GM18520 (cell line): ENCODE results near the gene PCSK2.

Experiments used
- ATAC-seq: cut with Tn5 transposase; IDR thresholded peaks from one replicate; pipeline ENCODE4 v1.9.1; 2021; ENCODE audit not compliant: unreplicated experiment

The PCSK2 gene

DNA sequence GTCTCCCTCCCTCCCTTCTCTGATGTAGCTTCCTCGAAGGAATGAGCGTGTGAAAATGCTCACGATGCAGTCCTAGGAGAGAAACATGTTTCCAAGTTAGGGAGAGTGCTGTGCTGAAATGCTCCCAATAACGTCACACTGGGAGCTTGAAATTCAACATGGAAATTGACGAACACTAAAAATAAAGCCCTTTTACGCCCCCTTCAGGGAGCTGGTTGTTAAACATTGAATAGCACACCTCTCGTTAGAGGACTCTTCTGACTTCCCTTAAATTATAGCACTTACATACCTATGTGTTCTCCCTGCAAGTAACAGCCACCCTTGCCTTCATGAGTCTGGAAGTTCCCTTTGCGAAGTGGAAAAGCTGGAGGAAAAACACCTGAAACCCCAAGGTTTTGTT, 215.7 kb downstream of the PCSK2 start:
- ATAC-seq = no peak

DNA sequence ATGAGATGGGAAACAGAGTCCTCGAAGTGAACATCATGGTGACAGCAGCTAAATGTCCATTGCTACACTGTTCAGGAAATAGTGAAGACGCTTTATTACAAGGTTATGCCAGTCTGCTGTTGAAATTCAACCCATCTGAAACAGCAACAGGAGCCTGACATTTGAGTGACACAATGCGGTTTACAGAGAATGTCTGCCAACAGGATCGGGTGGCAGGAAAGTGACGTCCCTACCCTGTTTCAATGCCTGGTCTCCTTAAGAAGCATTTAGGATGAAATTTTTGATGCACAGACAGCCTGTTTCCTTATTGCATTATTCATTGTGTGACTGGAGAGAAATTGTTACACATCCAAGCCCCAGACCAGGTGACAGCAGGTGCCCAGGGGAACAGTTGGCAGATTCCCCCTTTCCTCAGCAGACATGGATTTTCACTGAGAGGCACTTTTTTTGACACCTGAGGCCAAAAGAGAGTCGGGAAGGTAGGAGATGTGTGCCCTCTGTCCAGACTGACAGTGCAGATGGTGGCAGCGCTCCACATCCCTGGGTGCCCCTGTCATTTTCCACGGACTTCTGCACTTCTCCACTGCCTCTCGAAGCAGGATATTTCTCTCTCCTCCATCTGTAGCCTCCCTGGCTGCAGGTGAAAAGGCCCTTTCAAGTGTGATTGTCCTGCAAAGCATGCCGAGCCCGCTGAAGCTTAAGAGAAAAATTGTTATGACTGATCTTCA, 216.5 kb downstream of the PCSK2 start:
- no peak for ATAC-seq

DNA sequence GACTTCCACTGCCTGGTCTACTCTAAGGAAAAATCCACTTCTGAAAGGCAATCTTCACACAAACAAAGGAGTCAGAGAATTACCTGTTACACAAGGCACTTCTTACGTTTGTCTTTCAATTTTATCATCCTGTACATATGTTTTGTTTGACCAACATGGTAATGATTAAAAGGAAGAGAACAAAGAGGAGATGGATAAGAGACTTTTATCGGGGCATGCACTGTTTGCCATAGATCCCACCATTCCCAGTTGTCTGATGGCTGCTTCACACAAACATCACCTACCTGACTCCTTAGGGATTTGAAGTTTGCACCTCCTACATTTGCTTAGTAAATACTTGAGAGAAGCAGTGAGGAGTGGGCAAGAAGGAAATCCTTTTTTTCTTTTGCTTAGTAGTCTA, 217.3 kb downstream of the PCSK2 start:
- ATAC-seq = no peak

DNA sequence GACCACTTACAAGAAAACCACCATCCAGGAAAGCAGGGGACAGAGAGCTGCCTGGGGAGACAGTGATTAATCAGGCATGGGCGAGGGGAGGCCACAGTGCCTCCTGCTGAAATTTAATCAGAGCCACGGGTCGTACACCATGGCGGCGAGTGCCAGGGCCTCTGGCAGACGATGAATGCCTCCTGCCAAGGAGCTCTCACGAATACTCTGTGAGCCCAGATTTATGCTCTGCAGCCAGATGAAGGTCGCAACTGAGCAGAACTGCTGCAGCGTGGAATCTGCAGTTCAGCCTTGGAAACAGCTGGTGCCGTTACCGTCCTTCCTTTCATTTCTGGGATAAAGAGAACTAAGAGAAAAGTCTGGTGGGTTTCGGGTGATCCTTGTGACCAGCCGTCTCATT, 218.7 kb downstream of the PCSK2 start:
- ATAC-seq = no peak

DNA sequence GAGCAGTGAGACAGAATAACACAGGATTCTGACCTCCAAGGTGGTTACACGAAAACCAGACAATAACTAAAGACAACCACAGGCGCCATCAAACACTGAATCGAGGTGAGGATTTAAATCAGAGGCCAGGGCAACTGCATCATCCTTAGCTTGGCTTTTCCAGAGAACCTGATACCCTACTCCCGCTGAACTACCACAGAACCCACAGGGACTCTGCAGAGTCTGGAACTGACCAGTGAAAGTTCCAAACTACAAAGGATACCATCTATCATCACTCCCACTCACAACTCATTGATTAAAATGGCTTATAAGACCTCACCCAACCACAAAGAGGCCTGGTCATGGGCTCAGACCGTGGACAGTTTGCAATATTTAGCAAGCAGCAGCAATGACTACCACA, 219.3 kb downstream of the PCSK2 start:
- ATAC-seq = no peak

DNA sequence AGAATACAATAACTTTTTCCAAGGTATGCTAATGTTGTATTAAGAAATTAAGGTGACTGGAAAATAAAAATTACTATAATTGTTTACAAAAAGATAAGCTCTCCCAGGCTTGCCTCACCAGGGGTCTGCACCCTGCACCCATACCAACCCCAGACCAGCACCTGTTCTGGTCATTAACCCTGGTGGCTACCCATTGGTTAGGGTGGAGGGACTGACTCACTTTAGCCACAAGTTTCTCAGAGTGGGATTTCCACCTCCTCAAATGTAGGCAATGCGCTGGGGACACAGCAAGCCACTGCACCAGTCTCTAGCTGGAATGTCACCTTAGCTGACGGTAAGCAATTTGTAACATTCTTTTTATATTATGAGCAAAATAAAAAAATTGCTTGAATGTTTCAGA, 221.2 kb downstream of the PCSK2 start:
- no peak for ATAC-seq

DNA sequence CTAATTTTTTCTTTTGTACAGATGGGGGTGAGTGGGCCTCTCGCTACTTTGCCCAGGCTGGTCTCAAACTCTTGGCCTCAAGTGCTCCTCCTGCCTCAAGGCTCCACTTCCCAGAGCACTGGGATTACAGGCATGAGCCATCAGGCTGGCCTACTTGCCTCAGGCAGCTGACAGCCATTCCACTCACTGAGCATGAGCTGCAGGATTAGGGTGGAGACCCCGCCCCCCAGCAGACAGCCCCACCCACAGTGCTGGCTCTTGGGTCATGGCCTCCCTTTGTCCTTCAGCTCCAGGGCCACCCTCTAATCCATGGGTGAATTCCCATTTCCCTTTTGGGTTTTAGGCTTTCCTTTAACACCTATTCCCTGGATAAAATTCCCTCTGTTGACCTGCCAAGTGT, 222.2 kb downstream of the PCSK2 start:
- no peak for ATAC-seq

DNA sequence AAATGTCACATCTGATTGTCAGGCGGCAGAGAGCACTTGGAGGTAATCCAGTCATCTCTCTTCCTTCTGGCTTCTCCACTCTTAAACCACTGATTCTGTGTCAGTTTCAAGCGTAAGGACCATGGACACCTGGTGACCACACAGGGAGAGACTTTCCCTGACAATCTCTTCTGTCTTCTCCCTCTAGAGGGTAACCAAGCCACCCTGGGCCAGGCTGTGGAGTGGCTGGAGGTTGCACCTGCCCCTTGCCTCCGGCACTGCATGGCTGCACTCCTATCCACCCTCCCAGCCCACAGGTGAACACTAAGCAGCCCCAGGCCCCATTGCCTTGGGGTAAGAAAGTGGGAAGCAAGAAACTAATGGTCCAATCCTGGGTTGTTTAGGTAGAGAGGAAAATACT, 225.6 kb downstream of the PCSK2 start:
- no peak for ATAC-seq

DNA sequence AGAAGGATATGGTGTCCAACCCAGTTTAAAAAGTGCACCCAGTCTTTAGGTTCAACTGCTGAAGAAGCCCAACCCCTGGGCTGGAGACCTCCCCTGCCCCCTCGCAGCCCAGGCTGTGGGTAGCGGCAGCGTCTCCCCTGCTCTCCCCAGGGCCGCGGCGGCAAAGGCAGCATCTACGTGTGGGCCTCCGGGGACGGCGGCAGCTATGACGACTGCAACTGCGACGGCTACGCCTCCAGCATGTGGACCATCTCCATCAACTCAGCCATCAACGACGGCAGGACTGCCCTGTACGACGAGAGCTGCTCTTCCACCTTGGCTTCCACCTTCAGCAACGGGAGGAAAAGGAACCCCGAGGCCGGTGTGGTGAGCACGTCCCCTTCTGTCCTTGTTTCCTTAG, 226.8 kb downstream of the PCSK2 start:
- ATAC-seq = no peak

DNA sequence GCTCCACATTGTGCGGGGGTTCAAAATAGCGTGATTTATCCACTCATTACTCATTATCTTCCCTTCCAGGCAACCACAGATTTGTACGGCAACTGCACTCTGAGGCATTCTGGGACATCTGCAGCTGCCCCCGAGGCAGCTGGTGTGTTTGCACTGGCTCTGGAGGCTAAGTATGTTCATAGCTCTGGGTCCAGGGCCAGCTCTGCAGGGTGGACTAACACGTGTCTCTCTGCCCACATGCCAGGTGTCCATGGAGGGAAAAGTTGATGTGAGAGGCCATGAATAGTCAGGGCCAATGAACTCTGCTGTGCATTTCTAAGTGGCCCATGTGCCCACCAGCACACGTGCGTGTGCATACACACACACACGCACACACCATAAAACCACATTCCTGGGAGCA, 229.4 kb downstream of the PCSK2 start:
- ATAC-seq = no peak

DNA sequence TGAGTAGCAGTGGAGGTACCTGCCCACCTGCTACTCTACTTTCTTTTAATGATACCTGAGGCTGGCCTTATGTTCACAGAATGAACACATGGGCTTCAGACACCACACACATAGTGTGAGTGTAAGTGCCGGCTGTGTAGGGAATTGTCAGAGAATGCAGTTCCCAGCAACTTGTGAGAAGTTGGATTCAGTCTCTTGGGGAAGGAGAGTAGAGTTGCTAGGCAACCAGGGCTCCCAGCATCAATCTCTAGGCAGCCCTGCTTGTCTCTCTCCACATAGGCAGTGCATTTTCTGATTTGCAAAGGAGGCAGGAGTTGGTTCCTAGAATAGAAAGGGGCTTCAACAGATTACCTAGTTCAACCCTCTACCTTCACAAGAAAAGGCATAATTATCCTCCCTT, 230.2 kb downstream of the PCSK2 start:
- ATAC-seq = no peak

DNA sequence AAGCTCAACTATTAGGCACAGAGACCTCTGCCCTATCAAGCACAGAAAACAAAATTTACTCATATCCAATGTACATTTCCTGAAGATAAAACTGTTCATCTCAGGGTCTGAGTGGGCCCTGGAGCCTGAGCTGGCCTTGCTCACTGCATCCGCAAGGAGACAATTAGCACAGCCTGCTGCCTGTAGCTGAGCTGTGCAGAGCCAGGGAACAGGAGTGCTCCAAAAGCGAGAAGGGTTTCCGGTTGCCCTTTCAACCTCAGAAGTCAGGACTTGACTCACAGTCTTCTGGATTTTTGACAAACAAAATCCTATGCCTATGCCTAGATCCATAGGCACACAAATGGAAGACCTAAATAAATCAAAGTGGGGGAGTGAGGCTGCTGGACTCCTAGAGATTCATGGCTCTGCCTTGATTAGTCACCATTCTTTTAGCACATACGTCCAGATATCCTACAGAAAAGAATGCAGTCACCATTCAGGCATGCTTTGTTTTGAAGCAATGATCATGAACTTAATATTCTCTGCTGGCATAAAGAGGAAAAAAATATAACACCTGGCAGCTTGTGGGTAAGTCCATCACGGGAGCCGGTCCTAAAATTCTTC, 230.8 kb downstream of the PCSK2 start:
- no peak for ATAC-seq

DNA sequence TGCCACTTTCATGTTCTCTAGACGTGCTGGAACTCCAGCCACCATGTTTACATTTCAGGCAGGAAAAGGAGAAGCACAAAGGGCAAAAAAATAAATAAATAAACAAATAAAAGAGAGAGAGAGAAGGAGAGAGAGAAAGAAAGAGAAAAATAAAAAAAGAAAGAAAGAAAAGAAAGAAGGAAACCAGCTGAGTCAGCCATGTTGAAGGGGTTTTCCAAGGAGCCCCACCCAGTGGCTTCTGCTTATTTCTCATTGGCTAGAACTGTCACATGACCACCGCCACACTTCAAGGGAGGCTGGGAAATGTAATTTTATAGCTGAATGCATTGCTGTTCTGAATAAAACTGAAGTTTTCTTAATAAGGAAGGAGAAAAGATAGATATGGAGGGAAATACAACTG, 233.3 kb downstream of the PCSK2 start:
- no peak for ATAC-seq

DNA sequence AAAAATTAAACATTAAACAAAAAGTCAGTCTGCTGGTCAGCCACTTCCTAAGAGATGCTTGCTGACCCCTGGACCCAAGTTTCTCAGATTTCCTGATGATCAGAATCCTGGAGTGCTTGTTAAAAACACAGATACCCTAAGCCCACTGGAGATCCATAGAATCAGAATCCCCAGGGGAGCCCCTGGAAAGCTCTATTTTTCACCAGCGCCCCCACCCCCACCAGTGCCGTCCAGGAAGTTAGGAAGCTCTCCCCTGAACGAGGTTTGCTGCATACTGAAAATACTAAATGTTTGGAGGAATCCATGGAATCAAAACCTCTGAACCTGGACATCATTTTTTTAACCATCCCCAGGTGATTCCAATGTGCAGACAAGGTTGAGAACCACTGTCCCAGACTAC, 235.1 kb downstream of the PCSK2 start:
- ATAC-seq = no peak

DNA sequence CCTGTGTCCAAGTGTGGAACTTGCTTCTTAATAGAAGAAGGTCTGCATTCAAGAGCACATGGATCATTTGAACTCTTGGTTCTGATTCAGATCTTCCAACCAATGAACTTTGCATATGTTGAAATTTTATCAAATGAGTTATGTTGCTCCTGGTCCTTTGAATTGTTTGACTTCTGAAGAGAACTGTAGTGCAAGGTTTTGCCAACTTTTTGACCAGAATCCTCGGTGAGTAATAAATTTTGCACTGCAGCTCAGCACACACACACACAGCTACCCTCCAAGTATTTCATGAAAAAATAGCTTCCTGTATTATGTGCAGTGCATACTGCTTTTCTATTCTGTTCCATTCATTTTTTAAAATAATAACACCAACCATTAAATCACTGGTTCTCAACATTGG, 236.9 kb downstream of the PCSK2 start:
- no peak for ATAC-seq

DNA sequence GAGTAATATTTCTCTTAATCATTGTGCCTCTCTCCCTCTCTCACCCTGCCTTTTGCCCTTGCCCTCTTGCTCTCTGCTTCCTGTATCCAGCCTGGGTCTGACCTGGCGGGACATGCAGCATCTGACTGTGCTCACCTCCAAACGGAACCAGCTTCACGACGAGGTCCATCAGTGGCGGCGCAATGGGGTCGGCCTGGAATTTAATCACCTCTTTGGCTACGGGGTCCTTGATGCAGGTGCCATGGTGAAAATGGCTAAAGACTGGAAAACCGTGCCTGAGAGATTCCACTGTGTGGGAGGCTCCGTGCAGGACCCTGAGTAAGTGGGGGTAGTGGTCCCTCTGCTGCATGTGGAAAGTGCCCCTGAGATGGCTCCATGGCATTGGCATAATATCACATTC, 238.4 kb downstream of the PCSK2 start:
- no peak for ATAC-seq

DNA sequence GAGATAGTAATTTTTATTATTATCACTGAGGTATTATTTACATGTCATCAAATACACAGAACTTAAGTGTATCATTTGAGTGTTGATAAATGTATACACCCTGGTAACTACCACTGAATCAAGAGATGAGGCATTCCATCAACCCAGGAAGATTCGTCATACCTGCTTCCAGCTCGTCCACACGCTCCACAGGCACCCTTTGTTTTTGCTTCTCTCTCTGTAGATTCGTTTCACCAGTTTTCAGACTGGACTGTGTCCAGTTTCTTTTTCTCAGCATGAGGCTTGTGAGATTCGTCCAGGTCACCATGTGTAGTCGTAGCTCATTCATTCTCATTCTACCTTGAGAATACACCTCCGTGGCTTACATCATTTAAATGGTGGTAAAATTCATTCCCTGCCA, 239.8 kb downstream of the PCSK2 start:
- ATAC-seq = no peak

DNA sequence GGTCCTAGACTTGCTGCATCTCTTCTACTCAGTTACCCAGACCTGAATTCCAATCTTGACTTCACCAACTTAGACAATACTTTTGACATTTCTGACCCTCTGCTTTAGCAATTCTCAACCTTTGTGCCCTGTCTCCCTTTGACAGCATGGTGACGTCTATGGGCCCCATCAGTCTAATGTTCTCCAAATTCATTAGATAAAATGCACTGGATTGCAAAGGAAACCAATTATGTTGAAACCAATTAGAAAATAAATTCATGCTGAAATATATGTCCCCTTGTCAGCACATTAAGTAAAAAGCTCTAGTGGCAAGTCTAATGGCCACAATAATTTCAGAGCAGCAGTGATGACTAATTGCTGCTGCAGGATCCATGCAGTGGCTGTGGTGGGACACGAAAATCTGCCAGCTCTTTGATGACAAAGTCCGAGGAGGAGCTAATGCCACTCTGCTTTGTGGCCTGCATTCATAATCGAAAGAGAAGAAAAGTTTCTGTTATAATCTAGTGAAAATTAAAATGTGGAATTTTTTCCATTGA, 240.3 kb downstream of the PCSK2 start:
- ATAC-seq = no peak

DNA sequence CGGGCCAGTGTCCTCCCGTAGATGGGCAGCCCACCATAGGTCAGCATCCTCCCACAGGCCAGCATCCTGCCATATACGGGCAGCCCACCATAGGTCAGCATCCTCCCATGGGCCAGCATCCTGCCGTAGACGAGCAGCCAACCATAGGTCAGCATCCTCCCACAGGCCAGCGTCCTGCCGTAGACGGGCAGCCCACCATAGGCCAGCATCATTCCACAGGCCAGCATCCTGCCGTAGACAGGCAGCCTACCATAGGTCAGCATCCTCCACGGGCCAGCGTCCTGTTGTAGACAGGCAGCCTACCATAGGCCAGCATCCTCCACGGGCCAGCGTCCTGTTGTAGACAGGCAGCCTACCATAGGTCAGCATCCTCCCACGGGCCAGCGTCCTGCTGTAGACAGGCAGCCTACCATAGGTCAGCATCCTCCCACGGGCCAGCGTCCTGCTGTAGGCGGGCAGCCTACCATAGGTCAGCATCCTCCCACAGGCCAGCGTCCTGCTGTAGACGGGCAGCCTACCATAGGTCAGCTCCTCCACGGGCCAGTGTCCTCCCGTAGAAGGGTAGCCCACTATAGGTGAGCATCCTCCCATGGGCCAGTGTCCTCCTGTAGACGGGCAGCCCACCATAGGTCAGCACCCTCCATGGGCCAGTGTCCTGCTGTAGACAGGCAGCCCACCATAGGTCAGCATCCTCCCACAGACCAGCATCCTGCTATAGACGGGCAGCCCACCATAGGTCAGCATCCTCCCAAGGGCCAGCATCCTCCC, 241.4 kb downstream of the PCSK2 start:
- no peak for ATAC-seq

DNA sequence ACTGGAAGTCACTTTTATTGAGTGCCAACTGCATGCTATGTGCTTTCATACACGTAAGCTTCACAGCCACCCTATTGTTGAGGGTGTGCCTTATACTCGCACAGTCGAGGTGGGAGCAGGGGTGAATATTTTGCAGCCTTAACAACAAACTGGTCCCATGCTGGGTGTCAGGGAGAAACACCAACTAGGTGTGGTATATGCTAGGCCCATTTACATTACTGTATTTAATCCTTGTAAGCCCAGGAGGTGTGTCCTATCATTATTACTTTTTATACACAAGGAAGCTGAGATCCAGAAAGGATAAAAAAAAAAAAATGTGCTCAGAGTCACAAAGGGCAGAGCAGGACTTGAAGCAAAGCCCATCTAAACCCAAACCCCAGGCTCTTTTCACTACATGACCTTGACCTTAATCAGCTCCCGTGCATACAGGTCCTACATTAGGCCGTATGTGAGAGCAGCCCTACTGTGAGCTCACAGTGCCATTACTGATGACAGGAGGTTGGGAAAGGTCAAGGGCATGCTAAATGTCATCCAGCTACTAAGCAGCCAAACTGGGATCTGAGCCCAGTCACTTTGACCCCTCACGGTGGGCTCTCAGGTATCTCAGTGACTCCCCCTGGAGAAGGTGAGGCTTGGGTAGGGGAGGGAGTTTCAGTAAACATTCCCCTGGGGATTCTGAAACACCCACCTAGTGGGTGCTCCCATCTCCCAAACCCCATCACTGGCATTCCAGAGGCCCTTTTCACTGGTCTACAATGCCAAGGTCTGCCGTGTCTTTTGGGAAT, 242.6 kb downstream of the PCSK2 start:
- ATAC-seq = no peak

DNA sequence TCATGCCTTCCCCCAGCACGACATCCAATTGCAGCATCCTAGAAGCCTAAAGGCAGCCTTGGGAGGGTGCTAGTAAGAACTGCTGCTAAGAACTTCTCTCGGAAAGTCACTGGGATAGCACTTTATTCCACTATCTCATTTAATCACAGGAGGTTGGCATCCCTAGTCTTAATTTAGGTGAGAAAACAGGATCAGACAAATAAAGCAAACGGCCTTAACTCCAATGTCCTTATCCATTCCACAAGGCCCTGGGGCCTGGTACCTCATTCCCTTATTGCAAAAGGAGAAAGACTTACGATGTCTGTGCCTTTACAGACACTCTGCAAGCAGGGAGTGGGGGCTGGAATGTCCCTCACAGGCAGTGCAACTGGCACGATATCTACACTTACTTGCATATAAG, 243.7 kb downstream of the PCSK2 start:
- no peak for ATAC-seq
